Ishikawa (cell line): ENCODE data around the gene AKR1C3.

ENCODE experiments used
- CEBPB ChIP-seq: IDR thresholded peaks from 2 replicates; pipeline ENCODE4 v1.6.1; 2012
- CREB1 ChIP-seq: IDR thresholded peaks from 2 replicates; pipeline ENCODE4 v1.6.1; 2012; ENCODE audit warnings: low read depth
- EGR1 ChIP-seq: IDR thresholded peaks from 2 replicates; pipeline ENCODE4 v1.6.1; 2012
- EP300 ChIP-seq: IDR thresholded peaks from 2 replicates; pipeline ENCODE4 v1.6.1; 2012; ENCODE audit warnings: borderline replicate concordance
- FOXM1 ChIP-seq: IDR thresholded peaks from 2 replicates; pipeline ENCODE4 v1.6.1; 2012; ENCODE audit warnings: low read depth, borderline replicate concordance
- NFIC ChIP-seq: IDR thresholded peaks from 2 replicates; pipeline ENCODE4 v1.6.1; 2012
- RAD21 ChIP-seq: IDR thresholded peaks from 2 replicates; pipeline ENCODE4 v1.6.1; 2012; ENCODE audit warnings: low read depth
- TAF1 ChIP-seq: IDR thresholded peaks from 2 replicates; pipeline ENCODE4 v1.6.1; 2012; ENCODE audit warnings: low read depth, mild to moderate bottlenecking
- TCF12 ChIP-seq: IDR thresholded peaks from 2 replicates; pipeline ENCODE4 v1.6.1; 2012; ENCODE audit warnings: low read depth
- TEAD4 ChIP-seq: IDR thresholded peaks from 2 replicates; pipeline ENCODE4 v1.6.1; 2012
- YY1 ChIP-seq: IDR thresholded peaks from 2 replicates; pipeline ENCODE4 v1.6.1; 2012; ENCODE audit warnings: low read depth
- ZBTB7A ChIP-seq: IDR thresholded peaks from 2 replicates; pipeline ENCODE4 v1.6.1; 2012; ENCODE audit warnings: low read depth
- TF ChIP-seq, protein P1 (sequence below): IDR thresholded peaks from 2 replicates; pipeline ENCODE4 v1.6.1; 2012
- TF ChIP-seq, protein P2 (sequence below): IDR thresholded peaks from 2 replicates; pipeline ENCODE4 v1.6.1; 2012; ENCODE audit warnings: low read depth, mild to moderate bottlenecking
- TF ChIP-seq, protein P3 (sequence below): IDR thresholded peaks from 2 replicates; pipeline ENCODE4 v1.6.1; 2012

AKR1C3 gene

DNA sequence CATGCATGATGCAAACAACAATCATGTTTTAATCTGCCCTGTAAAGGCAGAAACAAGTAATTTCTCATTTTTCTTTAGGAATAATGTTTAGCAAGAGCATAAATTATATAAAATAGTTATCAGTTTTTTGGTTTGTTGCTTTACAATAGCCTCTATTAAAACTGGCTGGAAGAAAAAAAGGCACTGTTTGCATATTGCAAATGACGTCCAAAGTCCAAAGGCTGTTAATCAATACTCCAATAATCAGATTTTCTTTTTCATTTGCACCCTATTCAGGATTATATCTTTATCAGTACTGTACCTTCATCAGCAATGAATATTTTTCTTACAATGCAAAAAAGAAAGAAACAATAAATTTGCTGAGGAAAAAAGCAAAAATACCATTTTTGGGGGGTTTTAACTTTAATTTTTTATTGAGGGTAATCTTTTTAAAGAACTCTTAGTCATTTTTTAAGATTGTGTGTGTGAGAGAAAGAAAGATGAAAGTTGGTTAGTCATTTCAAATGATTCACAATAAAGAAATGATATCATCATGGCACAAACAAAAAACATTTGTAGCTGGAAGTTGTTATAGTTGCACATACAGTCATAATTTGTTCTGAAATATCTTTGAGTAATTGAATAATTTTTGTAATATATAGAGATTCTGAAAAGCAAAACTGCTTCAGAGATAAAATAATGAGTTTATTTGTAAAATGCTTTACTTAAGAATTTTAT lies 46.1 kb upstream of the AKR1C3 start:
- TF ChIP-seq FOXM1 (no peak), TAF1 (no peak), CREB1 (no peak), YY1 (no peak), RAD21 (no peak), NFIC (no peak), ZBTB7A (no peak), TCF12 (no peak), TEAD4 (no peak), CEBPB (no peak), EP300 (no peak), EGR1 (no peak)
- TF ChIP-seq, protein P1, sequence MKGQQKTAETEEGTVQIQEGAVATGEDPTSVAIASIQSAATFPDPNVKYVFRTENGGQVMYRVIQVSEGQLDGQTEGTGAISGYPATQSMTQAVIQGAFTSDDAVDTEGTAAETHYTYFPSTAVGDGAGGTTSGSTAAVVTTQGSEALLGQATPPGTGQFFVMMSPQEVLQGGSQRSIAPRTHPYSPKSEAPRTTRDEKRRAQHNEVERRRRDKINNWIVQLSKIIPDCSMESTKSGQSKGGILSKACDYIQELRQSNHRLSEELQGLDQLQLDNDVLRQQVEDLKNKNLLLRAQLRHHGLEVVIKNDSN = no peak
- TF ChIP-seq, protein P2, sequence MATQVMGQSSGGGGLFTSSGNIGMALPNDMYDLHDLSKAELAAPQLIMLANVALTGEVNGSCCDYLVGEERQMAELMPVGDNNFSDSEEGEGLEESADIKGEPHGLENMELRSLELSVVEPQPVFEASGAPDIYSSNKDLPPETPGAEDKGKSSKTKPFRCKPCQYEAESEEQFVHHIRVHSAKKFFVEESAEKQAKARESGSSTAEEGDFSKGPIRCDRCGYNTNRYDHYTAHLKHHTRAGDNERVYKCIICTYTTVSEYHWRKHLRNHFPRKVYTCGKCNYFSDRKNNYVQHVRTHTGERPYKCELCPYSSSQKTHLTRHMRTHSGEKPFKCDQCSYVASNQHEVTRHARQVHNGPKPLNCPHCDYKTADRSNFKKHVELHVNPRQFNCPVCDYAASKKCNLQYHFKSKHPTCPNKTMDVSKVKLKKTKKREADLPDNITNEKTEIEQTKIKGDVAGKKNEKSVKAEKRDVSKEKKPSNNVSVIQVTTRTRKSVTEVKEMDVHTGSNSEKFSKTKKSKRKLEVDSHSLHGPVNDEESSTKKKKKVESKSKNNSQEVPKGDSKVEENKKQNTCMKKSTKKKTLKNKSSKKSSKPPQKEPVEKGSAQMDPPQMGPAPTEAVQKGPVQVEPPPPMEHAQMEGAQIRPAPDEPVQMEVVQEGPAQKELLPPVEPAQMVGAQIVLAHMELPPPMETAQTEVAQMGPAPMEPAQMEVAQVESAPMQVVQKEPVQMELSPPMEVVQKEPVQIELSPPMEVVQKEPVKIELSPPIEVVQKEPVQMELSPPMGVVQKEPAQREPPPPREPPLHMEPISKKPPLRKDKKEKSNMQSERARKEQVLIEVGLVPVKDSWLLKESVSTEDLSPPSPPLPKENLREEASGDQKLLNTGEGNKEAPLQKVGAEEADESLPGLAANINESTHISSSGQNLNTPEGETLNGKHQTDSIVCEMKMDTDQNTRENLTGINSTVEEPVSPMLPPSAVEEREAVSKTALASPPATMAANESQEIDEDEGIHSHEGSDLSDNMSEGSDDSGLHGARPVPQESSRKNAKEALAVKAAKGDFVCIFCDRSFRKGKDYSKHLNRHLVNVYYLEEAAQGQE = no peak
- TF ChIP-seq, protein P3, sequence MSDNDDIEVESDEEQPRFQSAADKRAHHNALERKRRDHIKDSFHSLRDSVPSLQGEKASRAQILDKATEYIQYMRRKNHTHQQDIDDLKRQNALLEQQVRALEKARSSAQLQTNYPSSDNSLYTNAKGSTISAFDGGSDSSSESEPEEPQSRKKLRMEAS = no peak

DNA sequence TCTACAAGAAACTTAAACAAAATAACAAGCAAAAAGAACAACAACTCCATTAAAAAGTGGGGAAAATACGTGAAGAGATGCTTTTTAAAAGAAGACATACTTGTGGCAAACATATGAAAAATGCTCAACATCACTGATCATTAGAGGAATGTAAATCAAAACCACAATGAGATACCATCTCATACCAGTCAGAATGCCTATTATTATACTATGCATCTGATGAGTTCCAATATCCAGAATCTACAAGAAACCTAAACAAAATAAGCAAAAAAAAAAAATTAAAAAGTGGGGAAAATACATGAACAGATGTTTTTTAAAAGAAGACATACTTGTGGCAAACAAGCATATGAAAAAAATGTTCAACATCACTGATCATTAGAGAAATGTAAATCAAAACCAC lies 29.6 kb upstream of the AKR1C3 start:
- TF ChIP-seq CREB1 (no peak), RAD21 (no peak), YY1 (no peak), TEAD4 (no peak), NFIC (no peak), ZBTB7A (no peak), CEBPB (no peak)
- TF ChIP-seq, protein P3 = no peak

DNA sequence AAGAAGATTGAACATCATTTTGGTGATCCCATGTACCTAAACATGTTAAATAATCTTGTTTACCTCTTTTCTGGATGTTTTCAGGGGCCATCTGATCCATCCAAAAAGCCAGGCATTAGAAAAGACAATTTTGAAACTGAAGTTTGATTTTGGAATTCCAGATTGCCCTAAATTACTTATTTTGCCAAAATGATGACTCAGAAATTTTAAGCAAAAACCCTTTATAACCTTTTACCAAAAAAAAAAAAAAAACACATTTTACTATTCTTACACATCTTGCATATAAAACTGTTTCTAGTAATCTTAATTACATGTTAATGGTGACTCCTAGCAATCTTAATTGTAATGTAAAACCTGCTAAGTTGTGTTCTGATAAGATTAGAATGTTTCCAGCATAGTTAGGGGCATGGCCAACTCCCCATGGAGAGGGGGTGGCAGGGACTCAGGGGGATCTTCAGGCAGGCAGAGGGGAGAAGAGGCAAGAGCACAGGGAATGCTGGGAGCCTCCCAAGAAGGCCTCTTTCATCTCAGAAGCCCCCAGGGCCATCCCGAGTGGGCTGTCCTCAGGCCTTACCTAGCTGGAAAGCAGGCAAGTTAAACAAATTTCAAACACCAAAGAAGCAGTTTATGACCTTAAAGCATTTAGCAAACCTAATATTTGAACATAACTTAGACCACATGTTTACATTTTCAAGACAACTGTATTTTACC lies 25.8 kb upstream of the AKR1C3 start:
- TF ChIP-seq CEBPB (no peak), ZBTB7A (no peak), CREB1 (no peak), YY1 (no peak), TCF12 (no peak), NFIC (no peak), FOXM1 (no peak), TAF1 (no peak), EP300 (no peak), RAD21 (no peak), TEAD4 (no peak), EGR1 (no peak)
- TF ChIP-seq, protein P2 = no peak
- TF ChIP-seq, protein P1 = no peak
- TF ChIP-seq, protein P3 = no peak

DNA sequence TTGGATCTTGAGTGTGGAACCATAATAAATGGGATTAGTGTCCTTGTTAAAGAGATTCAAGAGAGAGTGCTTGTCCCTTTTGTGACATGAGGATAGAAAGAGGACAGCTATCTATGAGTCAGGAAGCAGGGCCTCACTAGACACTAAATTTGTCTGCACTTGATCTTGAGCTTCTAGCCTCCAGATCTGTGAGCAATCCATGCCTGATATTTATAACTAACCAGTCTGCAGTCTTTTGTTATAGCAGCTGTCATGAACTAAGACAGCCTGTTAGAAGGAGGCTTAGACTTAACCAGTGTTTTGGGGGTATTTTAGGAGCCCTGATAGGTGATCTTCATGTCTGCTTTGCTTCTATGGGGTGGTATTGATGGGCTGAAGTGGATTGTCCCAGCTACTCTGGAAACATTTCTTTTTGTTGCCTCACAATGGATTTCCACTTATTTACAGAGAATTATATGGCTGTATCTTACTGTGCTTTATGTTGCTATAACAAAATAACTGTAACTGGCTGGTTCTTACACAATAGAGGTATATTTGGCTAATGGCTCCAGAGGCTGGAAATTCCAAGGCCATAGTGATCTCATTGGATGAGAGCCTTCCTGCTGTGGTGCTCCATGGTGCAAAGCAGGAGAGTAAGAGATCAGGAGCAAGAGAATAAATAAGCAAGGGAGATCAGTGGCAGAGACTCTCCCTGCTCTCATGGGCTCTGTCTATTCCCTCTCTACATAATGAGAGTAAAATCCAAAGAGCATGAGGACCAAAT lies 23.4 kb upstream of the AKR1C3 start:
- TF ChIP-seq, protein P3 = no peak
- TF ChIP-seq YY1 (no peak), CEBPB (no peak), EP300 (no peak), FOXM1 (no peak), TCF12 (no peak), TAF1 (no peak), EGR1 (no peak), NFIC (no peak), ZBTB7A (no peak), TEAD4 (no peak)
- TF ChIP-seq, protein P1 = no peak
